ENCODE measurements around the gene PPFIA2. TPM values are rescaled to one million over a fixed set of nuclear protein-coding genes. Genes with fewer than 3 reads are reported as not detected.

Gene PPFIA2
- total RNA-seq, 1 experiment from 2014 or later: 1.1 TPM

- no peaks in the 10 kb centered on the region for H3K36me3 Mint-ChIP-seq
- H3K9me3 Mint-ChIP-seq: peaks cover 6% of the 10 kb centered on the region; the same call in 1 of the 2 replicates
- POLR2A ChIA-PET: no interaction called here
- H3K4me1 Mint-ChIP-seq: peaks cover 41% of the 10 kb centered on the region
- no peak for ATAC-seq
- no peaks in the 10 kb centered on the region for H3K27me3 Mint-ChIP-seq (ENCODE audit: low read depth)
- no peak for DNase-seq (ENCODE audit: low spot score)
- H3K27ac Mint-ChIP-seq: no peak overlapping the region
- no peak overlapping the region for H3K4me3 Mint-ChIP-seq
- TF ChIP-seq ZNF425 (CRISPR knock-in tag; conservative IDR thresholded peaks at IDR 0.05) (no peak), ZBTB43 (CRISPR knock-in tag; IDR thresholded peaks at IDR 0.05) (no peak), JUN (CRISPR knock-in tag; IDR thresholded peaks at IDR 0.05) (no peak), ZNF138 (CRISPR knock-in tag; conservative IDR thresholded peaks at IDR 0.05) (no peak), ZNF396 (CRISPR knock-in tag; IDR thresholded peaks at IDR 0.05; ENCODE audit: borderline replicate concordance) (no peak), ZNF317 (CRISPR knock-in tag; IDR thresholded peaks at IDR 0.05; ENCODE audit: borderline replicate concordance, low read depth) (no peak), ETV6 (CRISPR knock-in tag; IDR thresholded peaks at IDR 0.05) (no peak), TEAD1 (CRISPR knock-in tag; IDR thresholded peaks at IDR 0.05) (no peak), USF1 (CRISPR knock-in tag; IDR thresholded peaks at IDR 0.05) (no peak), RORB (CRISPR knock-in tag; IDR thresholded peaks at IDR 0.05) (no peak), ZNF121 (CRISPR knock-in tag; IDR thresholded peaks at IDR 0.05) (no peak), PRDM15 (CRISPR knock-in tag; IDR thresholded peaks at IDR 0.05) (no peak), SOX15 (CRISPR knock-in tag; IDR thresholded peaks at IDR 0.05) (no peak), ZNF423 (CRISPR knock-in tag; IDR thresholded peaks at IDR 0.05) (no peak), ZSCAN18 (CRISPR knock-in tag; IDR thresholded peaks at IDR 0.05) (no peak), STAT6 (CRISPR knock-in tag; conservative IDR thresholded peaks at IDR 0.05; ENCODE audit: low read depth) (no peak), GRHL2 (CRISPR knock-in tag; IDR thresholded peaks at IDR 0.05; ENCODE audit: insufficient replicate concordance, severe bottlenecking) (no peak), ESRRA (CRISPR knock-in tag; IDR thresholded peaks at IDR 0.05; ENCODE audit: borderline replicate concordance) (no peak), ZNF416 (CRISPR knock-in tag; IDR thresholded peaks at IDR 0.05) (no peak)
- CTCF ChIA-PET: no interaction called here
Measured at GRCh38 chr12:81729781-81730180, 29.4 kb downstream of the PPFIA2 start.

Measured in WTC11 (cell line).